B cell (primary cell): ENCODE data around the gene LRBA.

ENCODE experiments used
- CTCF ChIP-seq: fragments of 200-600 bp; IDR thresholded peaks from one replicate; pipeline ENCODE4 v1.8.0; 2022; ENCODE audit warnings: antibody characterized with exemption, mild to moderate bottlenecking
- EZH2 ChIP-seq: IDR thresholded peaks from 2 replicates; pipeline ENCODE4 v1.6.1; 2012; ENCODE audit warnings: borderline replicate concordance, low read depth, mild to moderate bottlenecking, moderate library complexity, low read length; ENCODE audit not compliant: insufficient read depth, poor library complexity, severe bottlenecking

GRCh38 chr4:151012376-151012775, 2.7 kb downstream of the LRBA start:
- no peak for TF ChIP-seq CTCF
- TF ChIP-seq EZH2, result no peak
